Measurements from ENCODE around the gene ORAI2. TPM values are rescaled to one million over a fixed set of nuclear protein-coding genes. Genes with fewer than 3 reads are reported as not detected.
A peak's percentile ranks its signal among the peaks of the same experiment; 100 is the strongest.

The ORAI2 gene
- total and polyA plus RNA-seq, 10 of the 15 experiments (the other 5 are each of a cell fraction or from before 2014, with no cell fraction given) = 5.8 to 111 (median 46.9) TPM

GRCh38 chr7:102445674-102446071 lies 12.3 kb downstream of the ORAI2 start:
- H3K27me3 ChIP-seq (replicated peaks in 1 of 2; ENCODE audit: control insufficient read depth in 2 of 2, insufficient read depth in 2 of 2, low read length in 1 of 2) = no peaks in the 10 kb centered on the region
- POLR2A ChIA-PET = interaction anchor here (0.7 to 9.7 kb wide), 6 partner anchors 15 to 41 kb away, joined by 3 to 210 read pairs (median 6); partner anchors contain the start of gene ORAI2
- H3K36me3 ChIP-seq (ENCODE audit: control insufficient read depth in 2 of 2, insufficient read depth in 2 of 2, low read length in 1 of 2) = peaks cover 10 to 22% of the 10 kb centered on the region in 2 experiments; a peak in 3 of 4 replicates
- in situ Hi-C loops (cut with MboI) = no loop called here
- peak overlapping the region; percentile 81 for H3K27ac ChIP-seq (ENCODE audit: control insufficient read depth, insufficient read depth)
- intact Hi-C loops (cut with micrococcal nuclease; ENCODE audit: unreplicated experiment) = loop anchor here (1.0 kb wide), 1 partner anchor 37 kb away; no protein-coding TSS in a partner anchor
- no peak for TF ChIP-seq PBX3 (IDR thresholded peaks at IDR 0.05; ENCODE audit: insufficient replicate concordance, low read depth, low read length)
- TF ChIP-seq STAT1 (conservative IDR thresholded peaks at IDR 0.05) = no peak
- no peak for TF ChIP-seq RUNX3 (IDR thresholded peaks at IDR 0.05; ENCODE audit: low read length)
- TF ChIP-seq NFXL1 (IDR thresholded peaks at IDR 0.05; ENCODE audit: borderline replicate concordance) = no peak
- TF ChIP-seq IKZF2 (IDR thresholded peaks at IDR 0.05) = peak in 1 of 2 experiments; percentile 24; a peak in 1 of 4 replicates
- H2AFZ ChIP-seq (ENCODE audit: control insufficient read depth, low read depth, low read length) = no peak overlapping the region
- no peak overlapping the region for H3K9ac ChIP-seq (ENCODE audit: control insufficient read depth, insufficient read depth, low read length)
- BruUV-seq (replicated peaks) = no TSS peak
- SMC1A ChIA-PET (ENCODE audit: uncharacterized antibody, unreplicated experiment) = interaction anchor here (0.7 to 5.8 kb wide), 9 partner anchors 10 to 50 kb away, joined by 3 to 76 read pairs (median 11); partner anchors contain the start of genes ALKBH4 and PRKRIP1
- peaks cover 7% of the 10 kb centered on the region for H3K79me2 ChIP-seq (ENCODE audit: control insufficient read depth, insufficient read depth, low read length)
- ATAC-seq (no peak), FAIRE-seq (no peak), DNase-seq (ENCODE audit: low read depth, low spot score) (no peak)
- WGBS (ENCODE audit: insufficient coverage, insufficient replicate concordance, low lambda C conversion rate, missing lambda C conversion rate) = 70% methylated on average over 2 of the region's 2 CpGs
- H3K9me3 ChIP-seq (replicated peaks; ENCODE audit: control insufficient read depth, insufficient read depth, low read length) = no peaks in the 10 kb centered on the region
- RAD21 ChIA-PET (ENCODE audit: unreplicated experiment) = interaction anchor here (1.0 to 9.0 kb wide), 8 partner anchors 13 to 49 kb away, joined by 3 to 115 read pairs (median 6); partner anchors contain the start of genes ORAI2 and PRKRIP1
- peaks cover 47% of the 10 kb centered on the region for H3K4me1 ChIP-seq (ENCODE audit: control insufficient read depth, insufficient read depth, low read length)
- no peaks in the 10 kb centered on the region for H4K20me1 ChIP-seq (ENCODE audit: control insufficient read depth, insufficient read depth)
- CTCF ChIA-PET = interaction anchor here (0.8 to 2.3 kb wide), 7 partner anchors 11 to 41 kb away, joined by 3 to 14 read pairs (median 8); no protein-coding TSS in a partner anchor
- H3K4me3 ChIP-seq = no peak overlapping the region
- peak overlapping the region; percentile 1; the same call in 1 of the 2 replicates for H3K4me2 ChIP-seq (ENCODE audit: control insufficient read depth, insufficient read depth)

Measured in GM12878 (cell line).